ENCODE results near the gene C1orf87. TPM values are rescaled to one million over a fixed set of nuclear protein-coding genes. Genes with fewer than 3 reads are reported as not detected.

C1orf87 gene
- total RNA-seq, 1 experiment from 2014 or later: not detected

GRCh38 chr1:60063561-60063960 is 10.0 kb downstream of the C1orf87 start:
- ChIA-PET CTCF (no interaction called here), POLR2A (no interaction called here), RAD21 (ENCODE audit: low non-redundant PET in 1 of 2, low total read pairs in 2 of 2, uncharacterized antibody in 2 of 2, unreplicated experiment in 2 of 2) (no interaction called here)
- no peak for ATAC-seq
- H3K9me2 ChIP-seq (ENCODE audit: insufficient read depth): no peaks in the 10 kb centered on the region
- H2AFZ ChIP-seq (ENCODE audit: low read depth, low read length, poor library complexity, severe bottlenecking): no peak overlapping the region
- intact Hi-C loops (cut with micrococcal nuclease): no loop called here
- H3K36me3 ChIP-seq (ENCODE audit: control insufficient read depth in 1 of 2, insufficient read depth in 2 of 2, low read length in 2 of 2): no peaks in the 10 kb centered on the region
- no peaks in the 10 kb centered on the region for H4K20me1 ChIP-seq (ENCODE audit: insufficient read depth)
- H3K27me3 ChIP-seq (ENCODE audit: insufficient read depth, low read length): no peaks in the 10 kb centered on the region
- no peak overlapping the region for H3K4me2 ChIP-seq (ENCODE audit: low read length)
- no peaks in the 10 kb centered on the region for H3K9me3 ChIP-seq (ENCODE audit: control insufficient read depth in 1 of 2, insufficient read depth in 1 of 2, low read depth in 1 of 2, low read length in 2 of 2)
- no peak overlapping the region for H3K9ac ChIP-seq (ENCODE audit: low read length)
- H3K4me3 ChIP-seq (replicated peaks in 1 of 2; ENCODE audit: low read depth in 1 of 2, low read length in 2 of 2): no peak overlapping the region
- DNase-seq (ENCODE audit: low read depth, low spot score): no peak
- no peak overlapping the region for H3K27ac ChIP-seq (ENCODE audit: low read depth, low read length)
- no TSS peak for BruUV-seq (replicated peaks)
- TF ChIP-seq POLR2A (IDR thresholded peaks at IDR 0.05; ENCODE audit: borderline replicate concordance, extremely low read depth, insufficient read depth, insufficient read length) (no peak), ZFX (IDR thresholded peaks at IDR 0.05) (no peak), POLR2AphosphoS5 (IDR thresholded peaks at IDR 0.05; ENCODE audit: low read depth, low read length) (no peak), FOSL1 (IDR thresholded peaks at IDR 0.05; ENCODE audit: low read depth) (no peak), CEBPB (IDR thresholded peaks at IDR 0.05; ENCODE audit: low read depth) (no peak), REST (IDR thresholded peaks at IDR 0.05; ENCODE audit: low read depth) (no peak), SRF (IDR thresholded peaks at IDR 0.05; ENCODE audit: low read depth) (no peak), ATF3 (IDR thresholded peaks at IDR 0.05) (no peak), CBX3 (IDR thresholded peaks at IDR 0.05; ENCODE audit: low read depth) (no peak), YY1 (IDR thresholded peaks at IDR 0.05; ENCODE audit: extremely low read depth, insufficient replicate concordance, low read depth, low read length) (no peak), ZNF274 (IDR thresholded peaks at IDR 0.05; ENCODE audit: low read depth, low read length) (no peak), TCF7L2 (IDR thresholded peaks at IDR 0.05; ENCODE audit: borderline replicate concordance, extremely low read depth, insufficient read depth, insufficient read length) (no peak), ELF1 (IDR thresholded peaks at IDR 0.05; ENCODE audit: borderline replicate concordance, low read depth) (no peak), ZBTB33 (IDR thresholded peaks at IDR 0.05; ENCODE audit: extremely low read depth, insufficient replicate concordance, low read length) (no peak), SIN3A (IDR thresholded peaks at IDR 0.05; ENCODE audit: low read depth) (no peak), SP1 (IDR thresholded peaks at IDR 0.05; ENCODE audit: low read depth) (no peak), EZH2 (IDR thresholded peaks at IDR 0.05) (no peak), JUND (IDR thresholded peaks at IDR 0.05) (no peak), RAD21 (IDR thresholded peaks at IDR 0.05; ENCODE audit: low read depth) (no peak), EGR1 (IDR thresholded peaks at IDR 0.05; ENCODE audit: low read depth) (no peak)
- no peaks in the 10 kb centered on the region for H3K4me1 ChIP-seq (ENCODE audit: control insufficient read depth in 1 of 2, insufficient read depth in 2 of 2, low read length in 2 of 2)
- H3K79me2 ChIP-seq (ENCODE audit: insufficient read depth, low read length): no peaks in the 10 kb centered on the region
